ENCODE data around the gene DNASE1L1. TPM values are rescaled to one million over a fixed set of nuclear protein-coding genes. Genes with fewer than 3 reads are reported as not detected.
A peak's percentile ranks its signal among the peaks of the same experiment; 100 is the strongest.

Gene DNASE1L1
- total RNA-seq, 2 experiments from 2014 or later = 21.8 to 24.3 TPM

- peaks cover 19% of the 10 kb centered on the region for H3K4me1 Mint-ChIP-seq
- no peak overlapping the region for H3K27ac Mint-ChIP-seq
- ChIA-PET POLR2A (no interaction called here), CTCF (interaction anchor here (0.9 to 2.3 kb wide), 2 partner anchors 10 to 20 kb away, joined by 3 to 11 read pairs; partner anchors contain the start of gene FLNA)
- H3K9me3 Mint-ChIP-seq = no peaks in the 10 kb centered on the region
- H3K4me3 Mint-ChIP-seq = no peak overlapping the region
- peaks cover 26% of the 10 kb centered on the region for H3K36me3 Mint-ChIP-seq (ENCODE audit: low read depth)
- no peak for DNase-seq
- H3K27me3 Mint-ChIP-seq = no peaks in the 10 kb centered on the region
These were observed 45.2 kb downstream of the DNASE1L1 start for GRCh38 chrX:154363706-154364439.

DNA sequence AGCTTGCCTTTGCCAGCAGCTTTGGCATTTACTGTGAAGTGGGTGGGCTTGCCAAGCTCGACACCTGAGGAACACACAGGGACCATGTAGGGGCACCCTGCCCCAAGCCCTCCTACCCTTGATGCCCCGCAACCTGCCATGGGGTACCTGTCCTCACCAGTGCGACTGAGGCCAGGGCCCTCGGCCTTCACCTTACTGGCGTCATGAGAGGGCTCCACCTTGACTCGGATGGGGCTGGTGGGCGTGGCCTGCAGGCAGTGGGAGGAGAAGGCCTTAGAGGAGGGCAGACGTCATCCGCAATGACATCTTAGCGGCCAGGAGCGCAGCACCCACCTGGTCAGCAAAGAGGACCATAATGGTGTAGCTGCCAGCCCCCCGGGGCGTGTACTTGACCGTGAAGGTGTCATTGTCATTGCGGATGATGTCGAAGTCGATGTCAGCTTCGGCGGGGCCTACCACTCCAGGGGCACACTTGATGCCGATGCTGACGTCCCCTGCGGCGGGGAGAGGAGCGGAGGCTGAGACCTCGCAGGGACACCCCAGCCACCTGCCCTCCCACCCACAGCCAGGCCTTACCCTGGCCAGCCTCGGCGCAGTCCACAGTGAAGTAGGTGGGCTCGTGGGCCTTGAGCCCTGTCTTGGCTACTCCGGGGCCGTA, 46.8 kb downstream of the DNASE1L1 start:
- H3K27me3 Mint-ChIP-seq = no peaks in the 10 kb centered on the region
- H3K9me3 Mint-ChIP-seq = no peaks in the 10 kb centered on the region
- ChIA-PET POLR2A (no interaction called here), CTCF (interaction anchor here (2.3 kb wide), 1 partner anchor 11 kb away, joined by 11 read pairs; the partner anchor contains the start of gene FLNA)
- H3K36me3 Mint-ChIP-seq (ENCODE audit: low read depth) = peaks cover 26% of the 10 kb centered on the region
- peaks cover 21% of the 10 kb centered on the region for H3K4me1 Mint-ChIP-seq
- H3K27ac Mint-ChIP-seq = no peak overlapping the region
- H3K4me3 Mint-ChIP-seq = no peak overlapping the region
- no peak for DNase-seq

- no peak for DNase-seq
- ChIA-PET CTCF (no interaction called here), POLR2A (no interaction called here)
- no peaks in the 10 kb centered on the region for H3K9me3 Mint-ChIP-seq
- no peaks in the 10 kb centered on the region for H3K27me3 Mint-ChIP-seq
- H3K27ac Mint-ChIP-seq = peak overlapping the region; percentile 13
- H3K4me1 Mint-ChIP-seq = peaks cover 23% of the 10 kb centered on the region
- H3K4me3 Mint-ChIP-seq = no peak overlapping the region
- H3K36me3 Mint-ChIP-seq (ENCODE audit: low read depth) = peaks cover 20% of the 10 kb centered on the region
These were observed 48.8 kb downstream of the DNASE1L1 start for GRCh38 chrX:154360155-154360713.

DNA sequence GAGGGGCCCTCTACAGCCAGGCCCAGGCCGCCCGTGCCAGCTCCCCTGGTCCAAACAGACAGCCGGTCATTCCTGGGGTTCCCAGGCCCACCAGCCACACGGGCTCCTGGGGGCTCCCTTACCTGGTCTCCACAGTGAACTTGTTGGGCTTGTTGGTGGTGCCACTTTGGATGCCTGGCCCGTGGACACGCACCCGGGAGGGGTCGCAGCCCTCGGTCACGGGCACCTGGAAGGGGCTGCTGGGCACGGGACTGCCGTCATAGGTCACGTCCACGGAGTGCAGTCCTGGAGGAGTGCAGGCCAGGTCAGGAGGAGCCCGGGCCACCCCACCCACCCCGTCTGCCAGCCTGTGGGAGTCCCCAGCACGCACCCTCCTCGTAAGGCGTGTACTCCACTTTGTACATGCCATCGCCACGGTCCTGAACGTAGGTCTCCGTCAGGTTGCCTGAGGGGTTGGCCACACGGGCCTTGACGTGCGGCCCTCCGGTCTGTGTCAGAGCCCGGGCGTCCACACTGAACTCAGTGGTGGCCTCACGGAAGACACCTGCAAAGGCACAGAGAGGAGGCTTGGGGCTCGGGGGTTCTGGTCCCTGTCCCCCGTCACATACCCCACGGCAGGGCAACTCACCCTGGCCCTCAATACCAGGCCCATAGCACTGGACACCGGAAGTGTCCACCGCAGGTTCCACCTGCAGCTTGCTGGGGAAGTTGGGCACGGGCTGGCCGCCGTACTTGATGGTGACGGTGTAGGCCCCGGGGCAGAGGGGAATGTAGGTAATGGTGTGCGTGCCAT, 49.5 kb downstream of the DNASE1L1 start:
- ChIA-PET CTCF (no interaction called here), POLR2A (interaction anchor here (0.6 kb wide), 1 partner anchor 267 kb away, joined by 4 read pairs; no protein-coding TSS in a partner anchor)
- no peak overlapping the region for H3K27ac Mint-ChIP-seq
- H3K9me3 Mint-ChIP-seq = no peaks in the 10 kb centered on the region
- peaks cover 18% of the 10 kb centered on the region for H3K36me3 Mint-ChIP-seq (ENCODE audit: low read depth)
- DNase-seq = no peak
- no peak overlapping the region for H3K4me3 Mint-ChIP-seq
- H3K27me3 Mint-ChIP-seq = no peaks in the 10 kb centered on the region
- peaks cover 22% of the 10 kb centered on the region for H3K4me1 Mint-ChIP-seq

- Mint-ChIP-seq H3K4me1 (peaks cover 27% of the 10 kb centered on the region), H3K36me3 (ENCODE audit: low read depth) (peaks cover 18% of the 10 kb centered on the region), H3K27ac (no peak overlapping the region), H3K4me3 (no peak overlapping the region), H3K9me3 (no peaks in the 10 kb centered on the region), H3K27me3 (no peaks in the 10 kb centered on the region)
- ChIA-PET CTCF (no interaction called here), POLR2A (no interaction called here)
- no peak for DNase-seq
These were observed 50.2 kb downstream of the DNASE1L1 start for GRCh38 chrX:154358829-154359228.

GRCh38 chrX:154358011-154358410, 51.0 kb downstream of the DNASE1L1 start:
- H3K4me1 Mint-ChIP-seq = peaks cover 35% of the 10 kb centered on the region
- ChIA-PET CTCF (interaction anchor here (0.9 kb wide), 1 partner anchor 15 kb away, joined by 4 read pairs; no protein-coding TSS in a partner anchor), POLR2A (no interaction called here)
- DNase-seq = no peak
- H3K36me3 Mint-ChIP-seq (ENCODE audit: low read depth) = peaks cover 18% of the 10 kb centered on the region
- H3K27me3 Mint-ChIP-seq = no peaks in the 10 kb centered on the region
- H3K27ac Mint-ChIP-seq = no peak overlapping the region
- H3K9me3 Mint-ChIP-seq = no peaks in the 10 kb centered on the region
- H3K4me3 Mint-ChIP-seq = no peak overlapping the region

GRCh38 chrX:154357205-154357604, 51.8 kb downstream of the DNASE1L1 start:
- Mint-ChIP-seq H3K27ac (no peak overlapping the region), H3K4me1 (peaks cover 38% of the 10 kb centered on the region)

GRCh38 chrX:154356596-154356995, 52.5 kb downstream of the DNASE1L1 start:
- Mint-ChIP-seq H3K4me1 (peaks cover 45% of the 10 kb centered on the region), H3K36me3 (ENCODE audit: low read depth) (peaks cover 18% of the 10 kb centered on the region), H3K9me3 (no peaks in the 10 kb centered on the region), H3K27me3 (no peaks in the 10 kb centered on the region), H3K27ac (no peak overlapping the region), H3K4me3 (no peak overlapping the region)
- ChIA-PET POLR2A (no interaction called here), CTCF (no interaction called here)
- no peak for DNase-seq

More at GRCh38 chrX:154357205-154357604, 51.8 kb downstream of the DNASE1L1 start:
- no peak overlapping the region for H3K4me3 Mint-ChIP-seq
- H3K27me3 Mint-ChIP-seq = no peaks in the 10 kb centered on the region
- CTCF ChIA-PET = no interaction called here
- peaks cover 15% of the 10 kb centered on the region for H3K36me3 Mint-ChIP-seq (ENCODE audit: low read depth)
- no peaks in the 10 kb centered on the region for H3K9me3 Mint-ChIP-seq
- DNase-seq = no peak
- POLR2A ChIA-PET = no interaction called here

GRCh38 chrX:154355776-154356140, 53.3 kb downstream of the DNASE1L1 start:
- DNase-seq = no peak
- Mint-ChIP-seq H3K9me3 (no peaks in the 10 kb centered on the region), H3K36me3 (ENCODE audit: low read depth) (peaks cover 20% of the 10 kb centered on the region), H3K27me3 (no peaks in the 10 kb centered on the region), H3K4me3 (no peak overlapping the region), H3K27ac (no peak overlapping the region), H3K4me1 (peaks cover 49% of the 10 kb centered on the region)
- CTCF ChIA-PET = no interaction called here
- POLR2A ChIA-PET = no interaction called here

GRCh38 chrX:154355094-154355775, 53.8 kb downstream of the DNASE1L1 start:
- CTCF ChIA-PET = interaction anchor here (1.4 kb wide), 1 partner anchor 10 kb away, joined by 3 read pairs; no protein-coding TSS in a partner anchor
- POLR2A ChIA-PET = no interaction called here
- Mint-ChIP-seq H3K27me3 (no peaks in the 10 kb centered on the region), H3K9me3 (no peaks in the 10 kb centered on the region), H3K36me3 (ENCODE audit: low read depth) (peaks cover 20% of the 10 kb centered on the region), H3K27ac (no peak overlapping the region), H3K4me1 (peaks cover 52% of the 10 kb centered on the region), H3K4me3 (no peak overlapping the region)
- DNase-seq = no peak

GRCh38 chrX:154354516-154354915, 54.5 kb downstream of the DNASE1L1 start:
- POLR2A ChIA-PET = no interaction called here
- CTCF ChIA-PET = interaction anchor here (1.4 kb wide), 1 partner anchor 11 kb away, joined by 3 read pairs; no protein-coding TSS in a partner anchor
- peaks cover 54% of the 10 kb centered on the region for H3K4me1 Mint-ChIP-seq
- no peak overlapping the region for H3K27ac Mint-ChIP-seq
- H3K36me3 Mint-ChIP-seq (ENCODE audit: low read depth) = peaks cover 20% of the 10 kb centered on the region
- no peak for DNase-seq
- H3K9me3 Mint-ChIP-seq = no peaks in the 10 kb centered on the region
- no peak overlapping the region for H3K4me3 Mint-ChIP-seq
- no peaks in the 10 kb centered on the region for H3K27me3 Mint-ChIP-seq

DNA sequence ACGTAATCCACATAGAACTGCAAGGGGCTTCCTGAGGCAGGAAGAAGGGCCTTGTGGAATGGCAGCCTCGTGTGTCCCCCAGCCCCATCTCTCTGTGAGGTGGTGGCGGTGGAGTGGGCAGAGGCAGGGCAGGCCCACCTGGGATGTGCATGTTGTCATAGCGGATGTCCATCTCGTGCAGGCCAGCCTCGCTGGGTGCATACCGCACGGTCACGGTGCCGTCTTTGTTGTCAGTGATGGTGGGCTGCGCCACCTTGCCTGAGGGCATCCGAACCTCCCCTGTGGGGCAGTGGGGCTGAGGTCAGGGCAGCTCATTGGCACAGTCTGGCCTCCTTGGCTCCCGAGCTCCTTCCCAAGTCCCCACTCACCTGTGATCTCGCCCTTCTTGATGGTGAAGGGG, 55.0 kb downstream of the DNASE1L1 start:
- H3K9me3 Mint-ChIP-seq = no peaks in the 10 kb centered on the region
- ChIA-PET CTCF (interaction anchor here (1.4 kb wide), 1 partner anchor 11 kb away, joined by 3 read pairs; no protein-coding TSS in a partner anchor), POLR2A (no interaction called here)
- DNase-seq = no peak
- H3K36me3 Mint-ChIP-seq (ENCODE audit: low read depth) = peaks cover 20% of the 10 kb centered on the region
- H3K27me3 Mint-ChIP-seq = no peaks in the 10 kb centered on the region
- peak overlapping the region; percentile 50 for H3K27ac Mint-ChIP-seq
- H3K4me3 Mint-ChIP-seq = no peak overlapping the region
- H3K4me1 Mint-ChIP-seq = peaks cover 56% of the 10 kb centered on the region
